ENCODE data around the gene AP3S2.
"Not testable (repeated sequence)": the region's sequence is repeated elsewhere in the genome, so short reads cannot be mapped to it uniquely, and the experiment has no call there.

AP3S2 gene

DNA sequence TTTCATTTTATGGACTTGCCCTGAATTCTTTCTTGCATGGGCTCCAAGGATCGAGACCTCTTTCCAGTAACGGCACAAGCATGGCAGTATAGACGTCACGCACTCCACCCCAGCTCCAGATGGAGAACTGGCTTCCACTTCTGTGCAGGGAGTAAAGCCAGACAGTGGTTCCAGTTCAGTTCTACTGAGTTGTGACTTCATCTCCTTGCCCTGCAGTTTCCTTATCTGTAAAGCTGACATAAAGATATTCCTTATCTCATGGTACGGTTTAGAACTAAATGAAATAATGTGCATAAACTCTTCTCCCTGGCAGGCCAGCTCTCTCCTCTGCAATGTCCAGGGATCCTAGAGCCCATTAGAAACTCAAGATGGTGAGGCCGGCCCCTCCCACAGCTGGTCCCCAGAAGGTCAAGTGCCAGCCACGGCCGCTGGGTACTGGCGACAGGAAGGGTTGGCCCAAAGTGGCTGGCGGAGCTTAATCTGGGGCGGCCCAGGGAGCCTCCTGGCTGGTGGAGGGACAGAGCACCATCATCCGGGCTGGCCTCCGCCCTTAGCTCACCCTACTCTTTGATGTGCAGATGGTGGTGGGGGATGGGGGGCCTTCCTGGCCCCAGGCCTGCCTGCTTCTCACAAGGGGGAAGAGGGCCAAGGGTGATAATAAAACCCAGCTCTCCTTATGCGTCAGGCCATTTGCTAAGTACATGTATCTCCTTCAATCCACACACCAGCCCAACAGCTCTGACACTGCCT lies 110.5 kb downstream of the AP3S2 start:
- no peak for DNase-seq (ENCODE audit: low read depth in 1 of 2, low spot score in 1 of 2)

- not testable (repeated sequence) for DNase-seq (ENCODE audit: low read depth in 1 of 2, low spot score in 1 of 2)
Measured at GRCh38 chr15:89782619-89782950, 111.2 kb downstream of the AP3S2 start.

DNA sequence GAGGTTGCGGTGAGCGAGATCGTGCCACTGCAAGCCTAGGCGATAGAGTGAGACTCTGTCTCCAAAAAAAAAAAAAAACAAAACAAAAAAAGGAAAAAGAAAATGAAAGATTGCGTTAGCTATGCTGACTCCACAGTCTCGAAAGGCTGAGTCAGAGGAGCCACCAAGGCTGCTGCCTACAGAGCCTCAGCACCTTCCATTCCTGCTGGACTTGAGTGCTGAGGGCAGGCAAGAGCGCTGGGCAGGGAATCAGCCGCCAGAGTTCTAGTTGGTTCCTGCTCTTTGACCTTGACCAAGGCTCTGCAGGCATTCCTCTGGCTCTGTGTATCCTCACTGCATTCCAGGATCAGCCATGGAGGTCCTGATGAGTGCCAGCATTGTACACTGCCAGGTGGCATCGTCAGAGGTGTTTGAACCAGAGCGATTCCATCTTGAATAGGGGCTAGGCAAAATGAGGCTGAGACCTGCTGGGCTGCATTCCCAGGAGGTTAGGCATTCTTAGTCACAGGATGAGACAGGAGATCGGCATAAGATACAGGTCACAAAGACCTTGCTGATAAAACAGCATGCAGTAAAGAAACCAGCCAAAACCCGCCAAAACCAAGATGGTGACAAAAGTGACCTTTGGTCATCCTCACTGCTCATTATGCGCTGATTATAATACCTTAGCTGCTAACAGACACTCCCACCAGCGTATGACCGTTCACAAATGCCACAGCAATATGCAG lies 111.7 kb downstream of the AP3S2 start:
- no peak for DNase-seq (ENCODE audit: low read depth in 1 of 2, low spot score in 1 of 2)

DNA sequence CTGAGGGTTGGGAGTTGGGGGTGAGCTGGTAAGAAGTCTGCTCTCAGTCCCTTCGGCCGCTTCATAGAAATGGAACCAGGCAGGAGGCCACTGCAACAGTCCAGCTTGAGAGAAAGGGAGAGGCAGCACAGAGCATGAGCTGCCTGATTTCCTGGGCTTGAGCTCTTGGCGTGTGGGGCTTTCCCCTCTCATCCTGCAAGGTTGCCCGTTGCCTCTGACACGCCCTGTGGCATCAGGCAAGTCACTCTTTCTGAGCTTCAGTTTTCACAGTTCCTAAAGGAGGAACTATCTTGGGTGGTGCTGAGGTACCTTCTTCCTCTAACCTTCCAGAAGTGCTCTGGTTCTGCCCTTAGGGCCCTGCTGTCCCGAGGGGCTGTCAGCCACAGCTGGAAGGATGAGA lies 112.7 kb downstream of the AP3S2 start:
- DNase-seq (ENCODE audit: low read depth in 1 of 2, low spot score in 1 of 2): no peak

GRCh38 chr15:89780601-89781000 lies 113.2 kb downstream of the AP3S2 start:
- DNase-seq (ENCODE audit: low read depth in 1 of 2, low spot score in 1 of 2): no peak

Measured in activated T-helper 1 cell treated with anti-CD3 and anti-CD28 coated beads, Interleukin-2, amount 50 U/mL, for 16 hours (primary cell).